ENCODE measurements around the gene ACAD8. TPM values are rescaled to one million over a fixed set of nuclear protein-coding genes. Genes with fewer than 3 reads are reported as not detected.
"Not testable (repeated sequence)": the region's sequence is repeated elsewhere in the genome, so short reads cannot be mapped to it uniquely, and the experiment has no call there.

The ACAD8 gene
- total RNA-seq, 1 donor = 15.2 TPM

- H3K4me3 ChIP-seq (ENCODE audit: low read depth, low read length) = no peak overlapping the region
- TF ChIP-seq CTCF (IDR thresholded peaks at IDR 0.05; ENCODE audit: insufficient read depth, low read length) = no peak
- DNase-seq (ENCODE audit: low read depth) = no peak
These were observed 6.7 kb upstream of the ACAD8 start for GRCh38 chr11:134246678-134247077.

GRCh38 chr11:134248910-134249480 is 4.4 kb upstream of the ACAD8 start:
- DNase-seq (ENCODE audit: low read depth) = no peak

GRCh38 chr11:134250246-134250645 is 3.1 kb upstream of the ACAD8 start:
- no peak for TF ChIP-seq CTCF (IDR thresholded peaks at IDR 0.05; ENCODE audit: insufficient read depth, low read length)
- no peak for DNase-seq (ENCODE audit: low read depth)
- H3K4me3 ChIP-seq (ENCODE audit: low read depth, low read length) = no peak overlapping the region

More at GRCh38 chr11:134248910-134249480, 4.4 kb upstream of the ACAD8 start:
- TF ChIP-seq CTCF (IDR thresholded peaks at IDR 0.05; ENCODE audit: insufficient read depth, low read length) = no peak
- H3K4me3 ChIP-seq (ENCODE audit: low read depth, low read length) = no peak overlapping the region

- no peak for DNase-seq (ENCODE audit: low read depth)
- H3K4me3 ChIP-seq (ENCODE audit: low read depth, low read length) = no peak overlapping the region
- TF ChIP-seq CTCF (IDR thresholded peaks at IDR 0.05; ENCODE audit: insufficient read depth, low read length) = no peak
These were observed 2.7 kb upstream of the ACAD8 start for GRCh38 chr11:134250675-134251074.

- TF ChIP-seq CTCF (IDR thresholded peaks at IDR 0.05; ENCODE audit: insufficient read depth, low read length) = no peak
- DNase-seq (ENCODE audit: low read depth) = no peak
- peak overlapping the region; percentile 78 for H3K4me3 ChIP-seq (ENCODE audit: low read depth, low read length)
These were observed 801 bp upstream of the ACAD8 start for GRCh38 chr11:134252346-134253187.

- no peak for TF ChIP-seq CTCF (IDR thresholded peaks at IDR 0.05; ENCODE audit: insufficient read depth, low read length)
- peak overlapping the region; percentile 78 for H3K4me3 ChIP-seq (ENCODE audit: low read depth, low read length)
- DNase-seq (ENCODE audit: low read depth) = no peak
These were observed 1.2 kb downstream of the ACAD8 start for GRCh38 chr11:134254433-134255183.

- not testable (repeated sequence) for DNase-seq (ENCODE audit: low read depth); H3K4me3 ChIP-seq (ENCODE audit: low read depth, low read length)
These were observed 1.8 kb downstream of the ACAD8 start for GRCh38 chr11:134255184-134255561.
